Upper lobe of left lung (tissue), 4 donors: ENCODE results near the gene DNAH1.

ENCODE experiments used
- POLR2A ChIP-seq, 4 donors: fragments of 450-650 bp; IDR thresholded peaks; one replicate each; pipeline ENCODE4 v1.5.1; 2016 to 2017; ENCODE audit warnings: antibody characterized with exemption in 4 of 4, mild to moderate bottlenecking in 2 of 4
- POLR2AphosphoS5 ChIP-seq, 2 donors: sonication (generic); formaldehyde crosslinking; IDR thresholded peaks; one replicate each; pipeline ENCODE4 v1.5.1; 2017; ENCODE audit warnings: antibody characterized with exemption in 2 of 2
- TF ChIP-seq, protein P1 (sequence below), 6 experiments: fragments of 450-650 bp in 4 of 6; fragments of 200-600 bp in 2 of 6; sonication (generic) in 2 of 6; IDR thresholded peaks; one replicate each; pipeline ENCODE4 v1.5.1; 2016 to 2019; ENCODE audit warnings: antibody characterized with exemption in 6 of 6

DNA sequence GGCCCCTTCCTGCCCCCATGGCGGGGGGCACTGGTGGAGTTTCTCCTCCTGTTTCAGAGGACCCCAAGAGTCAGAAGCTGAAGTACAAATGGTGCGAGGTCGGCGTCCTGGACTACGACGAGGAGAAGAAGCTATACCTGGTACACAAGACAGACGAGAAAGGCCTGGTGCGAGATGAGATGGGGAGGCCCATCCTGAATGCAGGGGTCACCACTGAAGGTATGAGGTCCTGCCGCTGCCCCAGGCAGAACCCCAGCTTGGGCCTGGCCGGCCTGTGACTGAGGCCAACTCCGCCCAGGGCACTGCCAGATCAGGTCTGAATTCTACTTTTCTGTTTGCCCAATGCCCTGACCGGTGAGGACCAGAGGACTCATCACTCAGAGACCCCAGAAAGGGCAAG lies 15.0 kb downstream of the DNAH1 start:
- TF ChIP-seq, protein P1, sequence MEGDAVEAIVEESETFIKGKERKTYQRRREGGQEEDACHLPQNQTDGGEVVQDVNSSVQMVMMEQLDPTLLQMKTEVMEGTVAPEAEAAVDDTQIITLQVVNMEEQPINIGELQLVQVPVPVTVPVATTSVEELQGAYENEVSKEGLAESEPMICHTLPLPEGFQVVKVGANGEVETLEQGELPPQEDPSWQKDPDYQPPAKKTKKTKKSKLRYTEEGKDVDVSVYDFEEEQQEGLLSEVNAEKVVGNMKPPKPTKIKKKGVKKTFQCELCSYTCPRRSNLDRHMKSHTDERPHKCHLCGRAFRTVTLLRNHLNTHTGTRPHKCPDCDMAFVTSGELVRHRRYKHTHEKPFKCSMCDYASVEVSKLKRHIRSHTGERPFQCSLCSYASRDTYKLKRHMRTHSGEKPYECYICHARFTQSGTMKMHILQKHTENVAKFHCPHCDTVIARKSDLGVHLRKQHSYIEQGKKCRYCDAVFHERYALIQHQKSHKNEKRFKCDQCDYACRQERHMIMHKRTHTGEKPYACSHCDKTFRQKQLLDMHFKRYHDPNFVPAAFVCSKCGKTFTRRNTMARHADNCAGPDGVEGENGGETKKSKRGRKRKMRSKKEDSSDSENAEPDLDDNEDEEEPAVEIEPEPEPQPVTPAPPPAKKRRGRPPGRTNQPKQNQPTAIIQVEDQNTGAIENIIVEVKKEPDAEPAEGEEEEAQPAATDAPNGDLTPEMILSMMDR (IDR thresholded peaks at IDR 0.05): no peak
- TF ChIP-seq POLR2A (IDR thresholded peaks at IDR 0.05) (no peak), POLR2AphosphoS5 (IDR thresholded peaks at IDR 0.05) (no peak)
